GM12872 (cell line): ENCODE data around the gene CALCB.

ENCODE experiments used
- TF ChIP-seq, protein P1 (sequence below): IDR thresholded peaks from 3 replicates; pipeline ENCODE4 v1.5.1; 2011; ENCODE audit warnings: low read depth, mild to moderate bottlenecking, low read length, moderate library complexity; ENCODE audit not compliant: insufficient read depth

CALCB gene

DNA sequence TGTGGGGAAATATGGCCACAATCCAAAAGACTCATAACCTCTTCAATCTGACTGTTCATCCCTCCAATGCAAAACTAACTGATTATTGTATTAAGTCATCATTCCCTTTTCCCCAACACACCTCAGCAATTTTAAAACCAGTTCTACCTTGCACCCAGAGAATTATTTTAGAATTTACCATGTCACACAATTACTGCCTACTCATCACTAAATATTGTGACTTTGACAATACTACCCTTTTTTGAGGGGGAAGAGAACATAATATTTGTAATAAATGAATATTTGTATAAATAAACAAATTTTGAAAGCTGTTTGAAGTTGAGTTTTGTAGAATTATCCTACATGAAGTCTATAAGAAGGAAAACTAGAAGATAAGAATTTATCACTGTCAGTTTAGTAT lies 28.2 kb upstream of the CALCB start:
- TF ChIP-seq, protein P1, sequence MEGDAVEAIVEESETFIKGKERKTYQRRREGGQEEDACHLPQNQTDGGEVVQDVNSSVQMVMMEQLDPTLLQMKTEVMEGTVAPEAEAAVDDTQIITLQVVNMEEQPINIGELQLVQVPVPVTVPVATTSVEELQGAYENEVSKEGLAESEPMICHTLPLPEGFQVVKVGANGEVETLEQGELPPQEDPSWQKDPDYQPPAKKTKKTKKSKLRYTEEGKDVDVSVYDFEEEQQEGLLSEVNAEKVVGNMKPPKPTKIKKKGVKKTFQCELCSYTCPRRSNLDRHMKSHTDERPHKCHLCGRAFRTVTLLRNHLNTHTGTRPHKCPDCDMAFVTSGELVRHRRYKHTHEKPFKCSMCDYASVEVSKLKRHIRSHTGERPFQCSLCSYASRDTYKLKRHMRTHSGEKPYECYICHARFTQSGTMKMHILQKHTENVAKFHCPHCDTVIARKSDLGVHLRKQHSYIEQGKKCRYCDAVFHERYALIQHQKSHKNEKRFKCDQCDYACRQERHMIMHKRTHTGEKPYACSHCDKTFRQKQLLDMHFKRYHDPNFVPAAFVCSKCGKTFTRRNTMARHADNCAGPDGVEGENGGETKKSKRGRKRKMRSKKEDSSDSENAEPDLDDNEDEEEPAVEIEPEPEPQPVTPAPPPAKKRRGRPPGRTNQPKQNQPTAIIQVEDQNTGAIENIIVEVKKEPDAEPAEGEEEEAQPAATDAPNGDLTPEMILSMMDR: no peak

DNA sequence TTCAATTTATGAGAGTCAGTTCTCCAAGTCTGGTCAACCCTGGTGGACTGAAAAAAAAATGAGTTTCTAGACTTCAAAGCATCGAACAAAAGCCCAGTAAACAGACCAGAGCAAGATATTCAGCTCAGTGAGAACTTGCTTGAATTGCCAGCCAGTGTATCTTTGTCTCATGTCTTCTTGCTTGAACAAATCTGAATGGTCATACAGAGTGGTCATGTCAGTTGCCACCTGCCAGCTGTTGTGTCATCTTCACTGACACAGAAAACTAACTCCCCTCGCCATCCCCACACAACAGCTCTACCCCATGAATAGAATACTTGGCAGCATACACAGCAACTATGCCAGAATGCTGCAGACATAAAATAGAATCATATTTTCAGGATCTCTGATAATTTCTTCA lies 27.5 kb upstream of the CALCB start:
- TF ChIP-seq, protein P1: no peak

DNA sequence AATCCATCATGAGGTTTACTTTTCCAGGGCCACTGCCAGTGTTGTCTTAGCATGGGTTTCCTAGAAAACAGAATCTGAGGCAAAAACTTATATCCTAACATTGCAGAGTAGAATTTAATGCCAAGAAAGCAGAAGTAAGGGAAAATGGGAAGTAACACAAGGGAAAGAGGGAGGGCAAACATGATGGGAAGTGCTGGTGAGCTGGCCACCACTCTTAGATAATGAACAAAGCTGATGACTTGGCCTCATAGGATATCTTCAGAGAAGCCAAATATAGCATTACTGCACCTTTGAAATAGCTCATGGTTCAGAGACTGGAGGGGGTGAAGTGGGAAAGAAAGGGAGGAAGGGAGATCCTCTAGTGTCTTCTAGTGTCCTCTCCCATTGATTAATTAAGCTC lies 24.8 kb upstream of the CALCB start:
- TF ChIP-seq, protein P1: no peak

DNA sequence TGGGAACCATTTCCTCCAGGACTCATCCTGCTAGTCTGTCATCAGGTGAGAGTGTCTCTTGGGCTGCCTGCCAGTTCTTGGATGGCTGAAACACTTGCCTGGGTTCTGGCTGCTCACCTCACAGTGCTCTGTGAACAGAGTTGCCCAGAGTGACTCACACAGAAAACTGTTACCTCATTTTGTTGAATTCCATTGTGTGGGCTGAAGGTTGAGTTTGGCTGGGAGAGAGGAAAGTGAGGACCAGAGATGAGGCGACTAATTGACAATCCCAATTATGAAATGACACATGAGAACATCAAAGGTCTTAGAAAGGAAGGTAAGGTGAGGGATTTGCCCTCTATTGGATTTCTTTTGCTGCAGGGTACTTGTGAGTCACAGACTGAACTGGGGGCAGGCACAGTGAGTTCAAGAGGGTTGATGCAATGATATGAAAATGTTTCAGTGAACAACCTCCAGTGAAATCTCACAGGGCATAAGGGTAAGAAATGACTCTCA lies 20.2 kb upstream of the CALCB start:
- TF ChIP-seq, protein P1: no peak

DNA sequence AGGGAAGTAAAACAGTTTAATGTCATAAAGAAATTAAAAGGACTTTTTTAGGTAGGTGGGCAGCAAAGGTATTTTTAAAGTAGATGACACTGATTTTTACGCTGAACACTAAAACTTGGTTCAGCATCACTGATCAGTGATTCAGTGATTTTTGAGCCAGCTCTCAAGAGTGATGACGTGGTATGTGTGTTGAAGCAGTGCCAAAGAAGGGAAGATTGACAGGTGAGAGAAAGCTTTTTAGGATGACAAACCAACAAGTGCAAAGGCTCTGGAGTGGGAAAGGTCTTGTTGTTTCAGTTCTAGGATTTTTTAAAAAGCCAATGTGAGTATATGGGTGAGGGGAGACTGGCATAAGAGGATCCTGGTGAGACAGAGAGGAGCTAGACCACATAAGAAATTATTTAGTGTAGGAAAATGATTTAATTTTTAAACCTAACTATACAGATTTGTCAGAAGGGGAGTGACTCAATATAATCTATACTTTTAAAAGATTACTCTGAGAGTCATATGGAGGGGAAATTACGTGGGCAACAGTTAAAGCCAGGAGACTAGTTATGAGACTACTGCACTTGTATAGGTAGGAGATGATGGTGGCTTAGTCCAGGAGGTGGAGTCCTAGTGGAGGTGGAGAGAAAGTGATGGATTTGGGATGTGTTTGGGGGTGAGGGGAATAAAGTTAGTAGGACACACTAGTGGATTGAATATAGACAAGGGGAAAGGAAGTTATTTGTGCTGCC lies 17.6 kb upstream of the CALCB start:
- TF ChIP-seq, protein P1: no peak

DNA sequence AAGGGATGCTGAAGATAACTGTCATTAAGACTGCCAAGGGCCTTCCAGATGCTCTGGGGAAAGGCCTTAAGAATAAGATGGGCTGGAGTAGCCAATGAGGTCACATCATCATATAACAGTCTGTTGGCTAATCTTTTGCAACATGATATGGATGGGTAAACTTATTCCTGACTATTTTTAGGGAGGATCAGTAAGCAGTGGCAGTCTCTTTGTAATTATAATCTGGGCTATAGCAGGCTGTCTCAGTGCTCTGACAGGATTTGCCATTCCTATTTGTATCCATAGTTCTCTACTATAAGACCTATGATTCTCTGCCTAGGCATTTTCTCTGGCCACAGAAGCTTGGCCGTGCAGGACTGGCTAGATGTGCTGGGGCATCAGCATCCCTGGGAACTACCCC lies 16.1 kb upstream of the CALCB start:
- TF ChIP-seq, protein P1: no peak

DNA sequence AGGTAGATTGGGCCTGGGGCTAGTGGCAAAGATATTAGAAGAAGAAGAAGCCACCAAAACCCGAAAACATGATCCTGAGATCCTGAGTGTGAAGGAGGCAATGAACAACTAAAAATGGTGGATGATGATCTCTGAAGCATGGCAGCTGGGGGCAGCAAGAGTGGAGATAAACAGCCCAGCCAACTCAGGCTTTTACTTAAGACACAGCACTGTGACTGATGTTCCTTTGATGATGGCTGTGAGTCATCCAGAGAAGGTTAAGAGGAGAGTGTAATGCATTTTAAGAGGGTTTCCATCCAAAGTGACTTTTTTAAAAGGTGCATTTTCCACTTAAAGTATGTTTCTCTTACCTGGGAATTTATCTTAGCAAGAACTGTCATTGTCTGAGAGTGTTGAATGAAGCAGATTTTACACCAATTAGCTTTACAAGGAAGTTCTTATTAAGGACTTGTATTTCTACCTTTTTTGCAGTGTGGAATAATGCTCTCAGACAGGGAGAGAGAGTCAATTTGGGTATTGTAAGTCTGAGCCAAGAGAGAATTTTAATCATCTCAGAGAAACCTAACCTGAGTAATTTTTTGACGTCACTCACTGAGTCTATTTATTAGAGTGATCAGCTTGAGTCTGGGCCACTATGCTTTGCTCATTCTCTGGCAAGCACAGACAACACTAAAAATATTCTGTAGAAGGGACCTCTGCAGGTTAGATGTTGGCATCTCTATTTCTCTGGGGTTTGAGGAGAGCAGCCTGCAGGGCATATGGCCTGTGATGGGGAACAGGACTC lies 14.1 kb upstream of the CALCB start:
- TF ChIP-seq, protein P1: no peak
